ENCODE measurements around the gene TES.

The TES gene

DNA sequence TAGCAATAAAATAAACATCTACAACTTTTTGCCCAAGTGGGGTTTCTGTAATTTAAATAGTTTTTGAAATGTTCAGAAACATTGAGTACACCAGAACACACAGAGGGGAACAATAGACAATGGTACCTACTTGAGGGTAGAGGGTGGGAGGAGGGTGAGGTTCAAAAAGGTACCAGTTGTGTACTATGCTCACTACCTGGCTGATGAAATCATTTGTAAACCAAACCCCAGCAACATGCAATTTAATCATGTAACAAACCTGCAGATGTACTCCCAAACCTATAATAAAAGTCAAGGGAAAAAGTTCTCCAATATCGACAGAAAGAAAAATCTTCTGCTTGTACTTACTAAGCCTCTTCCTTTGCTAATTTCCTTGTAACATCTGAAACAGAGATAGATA, 4.2 kb upstream of the TES start:
- no peak overlapping the region for H3K9ac ChIP-seq (ENCODE audit: low read depth, low read length)
- no peaks in the 10 kb centered on the region for H3K4me1 ChIP-seq (ENCODE audit: insufficient read depth, low read length)
- no peaks in the 10 kb centered on the region for H3K9me3 ChIP-seq (ENCODE audit: control insufficient read depth, insufficient read depth, low read length)
- no peaks in the 10 kb centered on the region for H3K36me3 ChIP-seq (ENCODE audit: insufficient read depth, low read length)

DNA sequence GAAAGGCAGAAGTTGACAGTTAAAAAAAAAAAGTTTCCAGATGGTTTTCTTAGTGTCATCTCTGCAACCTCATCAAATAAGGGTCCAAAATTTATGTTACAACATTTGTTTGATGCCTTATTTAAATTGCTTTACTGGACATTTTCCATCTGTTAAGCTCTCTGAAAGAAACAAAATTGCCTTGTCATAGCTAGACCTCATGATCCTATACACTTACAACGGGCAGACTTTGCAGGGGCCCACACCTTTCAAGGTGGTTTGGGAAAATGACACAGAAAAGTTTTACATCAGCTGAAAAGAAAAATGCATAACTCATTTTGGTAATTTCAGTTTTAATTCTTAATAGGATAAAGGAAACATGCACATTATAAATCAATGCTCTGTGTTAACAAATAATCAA, 1.4 kb upstream of the TES start:
- Histone ChIP-seq H3K9me3 (ENCODE audit: control insufficient read depth, insufficient read depth, low read length) (no peaks in the 10 kb centered on the region), H3K9ac (ENCODE audit: low read depth, low read length) (no peak overlapping the region), H3K36me3 (ENCODE audit: insufficient read depth, low read length) (no peaks in the 10 kb centered on the region), H3K4me1 (ENCODE audit: insufficient read depth, low read length) (no peaks in the 10 kb centered on the region; the same call in 1 of the 2 replicates)

DNA sequence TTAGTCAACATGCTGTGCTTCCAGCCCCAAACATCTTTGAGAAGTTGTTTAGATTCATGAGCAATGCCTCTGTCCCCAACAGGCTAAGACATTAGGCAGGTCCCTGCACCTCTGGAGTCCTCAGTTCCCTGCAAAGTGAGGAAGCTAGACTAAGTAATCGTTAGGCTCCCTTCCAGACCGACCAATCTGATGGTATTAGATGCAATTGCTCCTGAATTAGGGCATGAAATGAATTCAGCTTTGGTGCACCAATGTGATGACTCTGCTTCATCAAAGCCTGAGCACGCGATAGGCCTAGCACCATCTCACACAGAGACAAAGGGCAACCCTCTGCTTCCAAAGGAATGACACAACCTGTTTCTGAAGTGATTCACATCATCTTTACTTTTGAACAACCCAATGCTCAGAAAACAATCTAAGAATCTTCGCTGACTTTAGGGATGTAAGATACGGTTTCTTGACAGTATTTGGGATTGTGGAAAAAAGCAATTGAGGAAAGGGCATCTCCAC, 723 bp upstream of the TES start:
- Histone ChIP-seq H3K9ac (ENCODE audit: low read depth, low read length) (peak overlapping the region; percentile 98; the same call in 1 of the 2 replicates), H3K4me1 (ENCODE audit: insufficient read depth, low read length) (peaks cover under 1% of the 10 kb centered on the region; the same call in 1 of the 2 replicates)

DNA sequence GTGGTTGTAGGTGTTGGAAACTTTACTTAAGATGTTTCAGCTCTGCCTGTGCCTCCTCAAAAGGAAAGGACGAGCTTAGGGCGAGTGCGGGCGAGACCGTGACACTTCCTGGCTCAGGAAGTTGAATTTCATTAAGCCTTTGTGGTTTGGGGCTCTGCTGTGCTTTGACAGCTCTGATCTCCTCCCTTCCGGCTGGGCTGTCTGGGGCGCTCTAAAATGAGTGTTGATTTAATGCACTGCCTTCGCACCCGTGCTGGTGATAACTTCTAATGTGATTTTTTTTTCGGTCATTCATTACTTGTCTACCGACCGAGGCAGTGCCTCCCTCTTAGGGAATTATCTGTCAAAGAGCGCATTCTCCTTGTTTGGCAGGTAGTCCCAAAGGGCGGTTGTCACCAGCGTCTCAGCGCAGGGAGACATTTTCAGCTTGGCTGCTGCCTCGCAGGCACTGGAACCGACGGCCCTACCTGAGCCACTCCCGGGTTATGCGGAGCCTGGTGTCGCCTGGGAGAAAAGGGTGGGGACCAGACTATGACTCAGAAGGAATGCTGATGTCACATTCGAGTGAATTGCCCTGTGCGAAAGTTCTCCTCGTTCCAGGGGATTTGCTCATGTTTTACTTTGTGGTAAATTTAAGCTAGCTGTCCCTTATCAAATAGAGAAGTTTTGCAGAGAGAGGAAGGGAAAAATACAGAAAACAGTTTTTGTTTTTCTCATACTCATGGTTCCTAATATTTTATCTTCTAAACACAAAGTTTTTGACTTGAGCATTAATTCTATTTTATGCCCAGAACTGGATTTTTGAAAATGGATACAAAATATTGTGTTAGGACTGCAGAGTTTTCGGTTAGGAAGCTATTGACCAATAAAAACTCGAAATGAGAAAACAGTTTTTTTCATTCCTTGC, 920 bp downstream of the TES start:
- H3K9ac ChIP-seq (ENCODE audit: low read depth, low read length), result peak overlapping the region; percentile 98
- peaks cover 8% of the 10 kb centered on the region; the same call in 1 of the 2 replicates for H3K4me1 ChIP-seq (ENCODE audit: insufficient read depth, low read length)
- no peaks in the 10 kb centered on the region for H3K36me3 ChIP-seq (ENCODE audit: insufficient read depth, low read length)
- H3K9me3 ChIP-seq (ENCODE audit: control insufficient read depth, insufficient read depth, low read length), result no peaks in the 10 kb centered on the region

More for the DNA sequence above, 723 bp upstream of the TES start:
- no peaks in the 10 kb centered on the region for H3K9me3 ChIP-seq (ENCODE audit: control insufficient read depth, insufficient read depth, low read length)
- H3K36me3 ChIP-seq (ENCODE audit: insufficient read depth, low read length), result no peaks in the 10 kb centered on the region

DNA sequence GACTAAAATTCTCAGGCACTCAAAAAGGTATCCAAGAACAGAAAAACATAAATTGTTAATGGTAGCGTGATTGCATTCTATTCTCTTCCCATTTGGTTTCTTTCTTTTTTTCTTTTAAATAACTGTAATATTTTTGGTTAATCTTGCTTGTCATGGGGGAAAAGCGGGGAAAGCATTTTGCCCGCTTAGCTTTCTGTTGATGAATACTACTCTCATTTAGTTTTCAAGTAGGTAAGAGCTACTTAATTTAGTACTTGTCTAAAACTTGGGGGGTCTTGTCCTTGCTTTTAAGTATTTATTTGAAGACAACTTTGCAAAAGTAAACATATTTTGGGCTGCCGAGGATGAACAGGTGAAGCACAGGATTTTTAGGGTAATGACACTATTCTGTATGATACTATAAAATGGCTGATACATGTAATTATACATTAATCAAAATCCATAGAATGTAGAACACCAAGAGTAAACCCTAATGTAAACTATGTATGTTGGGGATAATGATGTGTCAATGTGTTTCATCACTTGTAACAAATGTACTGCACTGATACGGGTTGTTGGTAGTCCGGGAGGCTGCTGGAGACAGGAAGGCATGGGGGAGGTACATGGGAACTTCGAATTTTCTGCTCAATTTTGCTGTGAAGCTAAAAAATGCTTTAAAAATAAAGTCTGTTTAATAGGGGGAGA, 1.7 kb downstream of the TES start:
- peak overlapping the region; percentile 98 for H3K9ac ChIP-seq (ENCODE audit: low read depth, low read length)
- no peaks in the 10 kb centered on the region for H3K36me3 ChIP-seq (ENCODE audit: insufficient read depth, low read length)
- H3K4me1 ChIP-seq (ENCODE audit: insufficient read depth, low read length), result peaks cover 8% of the 10 kb centered on the region; the same call in 1 of the 2 replicates
- no peaks in the 10 kb centered on the region for H3K9me3 ChIP-seq (ENCODE audit: control insufficient read depth, insufficient read depth, low read length)

DNA sequence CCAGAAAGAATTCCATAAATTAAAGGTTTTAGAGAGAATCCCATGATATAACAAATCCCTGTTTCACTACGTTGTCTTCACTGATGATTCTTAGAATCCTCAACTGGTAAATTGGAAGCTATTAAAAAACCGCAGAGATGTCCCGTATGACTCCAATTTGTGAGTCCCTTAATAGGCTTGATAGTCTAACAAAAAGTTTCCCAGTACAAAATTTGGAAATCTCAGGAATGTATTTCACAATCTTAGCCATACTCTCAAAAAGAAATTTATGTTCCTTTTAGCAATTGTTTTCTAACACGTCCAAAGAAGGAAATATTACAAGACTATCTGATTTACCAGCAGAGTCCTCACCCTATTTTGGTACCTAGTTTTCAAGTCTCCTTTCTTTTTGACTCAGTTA, 2.5 kb downstream of the TES start:
- no peaks in the 10 kb centered on the region for H3K36me3 ChIP-seq (ENCODE audit: insufficient read depth, low read length)
- H3K9me3 ChIP-seq (ENCODE audit: control insufficient read depth, insufficient read depth, low read length), result no peaks in the 10 kb centered on the region
- 0 out of 2 replicates have a peak overlapping the region, but pooled peaks have one; percentile 8 for H3K9ac ChIP-seq (ENCODE audit: low read depth, low read length)
- H3K4me1 ChIP-seq (ENCODE audit: insufficient read depth, low read length), result peaks cover 8% of the 10 kb centered on the region; the same call in 1 of the 2 replicates

DNA sequence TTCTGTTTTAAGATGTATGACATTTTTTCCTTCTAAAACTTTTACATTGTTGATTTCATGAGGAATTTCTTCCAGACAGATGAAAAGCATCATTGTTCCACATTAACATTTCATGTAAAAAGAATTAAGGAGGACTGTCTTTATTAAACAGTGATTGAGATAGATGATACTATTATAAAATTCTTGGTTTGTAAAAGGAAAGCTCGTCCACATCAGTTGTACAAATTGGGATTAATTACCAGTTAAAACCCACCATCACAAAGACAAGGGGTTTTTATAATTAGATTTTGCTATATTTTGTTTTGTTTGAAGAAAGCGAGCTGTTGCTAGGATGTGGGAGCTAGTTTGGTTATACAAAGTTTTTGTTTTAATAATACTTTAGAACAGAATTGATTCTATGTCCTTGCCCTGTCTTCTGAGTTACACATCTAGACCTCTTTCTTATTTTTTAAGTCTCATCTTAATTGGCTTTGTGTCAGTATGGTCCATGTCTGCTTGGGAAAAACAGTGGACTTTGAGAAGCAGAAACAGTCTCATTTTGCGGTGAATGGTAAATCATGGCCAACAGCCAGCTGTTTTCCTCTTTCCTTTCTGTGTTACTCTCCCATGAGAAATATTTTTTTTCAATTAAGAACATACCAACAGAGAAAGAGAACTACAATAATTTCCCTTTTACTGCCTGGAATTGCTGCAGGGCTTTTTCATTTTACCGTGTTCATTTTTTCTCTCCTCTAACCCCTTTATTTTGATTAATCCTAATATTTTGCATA, 3.2 kb downstream of the TES start:
- H3K9ac ChIP-seq (ENCODE audit: low read depth, low read length), result no peak overlapping the region
- no peaks in the 10 kb centered on the region for H3K9me3 ChIP-seq (ENCODE audit: control insufficient read depth, insufficient read depth, low read length)
- no peaks in the 10 kb centered on the region for H3K36me3 ChIP-seq (ENCODE audit: insufficient read depth, low read length)
- peaks cover 8% of the 10 kb centered on the region; the same call in 1 of the 2 replicates for H3K4me1 ChIP-seq (ENCODE audit: insufficient read depth, low read length)

DNA sequence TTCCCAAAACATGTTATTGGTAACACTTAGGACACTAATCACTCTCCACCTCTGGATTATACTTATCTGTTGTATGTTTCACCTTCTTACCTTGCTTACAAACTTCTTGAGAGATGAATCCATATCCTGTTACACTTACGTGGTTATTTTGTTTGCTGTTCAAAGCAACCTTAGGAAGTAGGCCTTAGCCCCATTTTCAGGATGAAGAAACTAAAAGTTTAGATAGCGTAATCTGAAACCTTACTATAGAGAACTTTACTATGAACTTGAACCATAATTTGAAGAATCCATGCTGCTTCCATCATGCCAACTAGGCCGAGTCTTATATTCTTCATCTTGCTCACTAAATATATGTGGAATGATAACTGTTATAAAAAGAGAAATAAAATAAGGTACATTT, 4.6 kb downstream of the TES start:
- no peaks in the 10 kb centered on the region for H3K36me3 ChIP-seq (ENCODE audit: insufficient read depth, low read length)
- H3K4me1 ChIP-seq (ENCODE audit: insufficient read depth, low read length), result peaks cover 8% of the 10 kb centered on the region; the same call in 1 of the 2 replicates
- no peak overlapping the region for H3K9ac ChIP-seq (ENCODE audit: low read depth, low read length)
- no peaks in the 10 kb centered on the region for H3K9me3 ChIP-seq (ENCODE audit: control insufficient read depth, insufficient read depth, low read length)

DNA sequence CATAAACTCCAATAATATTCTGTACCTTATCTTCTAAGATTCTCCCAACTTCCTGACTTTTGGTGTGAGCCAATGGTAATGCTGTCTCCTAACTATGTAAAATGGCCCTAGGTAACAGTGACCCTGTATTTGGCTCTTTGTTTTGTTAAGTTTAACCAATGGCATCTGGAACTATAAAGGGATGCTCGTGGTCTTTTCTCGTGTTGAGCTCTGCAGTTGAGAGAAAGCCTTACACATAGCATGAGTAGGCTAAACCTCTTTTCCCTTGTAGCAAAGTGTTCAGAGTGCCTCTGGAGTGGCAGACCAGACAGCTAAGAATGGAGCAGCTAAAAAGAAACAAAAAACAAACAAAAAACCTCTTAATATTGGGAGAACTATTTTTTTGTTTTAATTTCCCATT, 5.2 kb downstream of the TES start:
- peaks cover 8% of the 10 kb centered on the region; the same call in 1 of the 2 replicates for H3K4me1 ChIP-seq (ENCODE audit: insufficient read depth, low read length)
- H3K36me3 ChIP-seq (ENCODE audit: insufficient read depth, low read length), result no peaks in the 10 kb centered on the region
- H3K9me3 ChIP-seq (ENCODE audit: control insufficient read depth, insufficient read depth, low read length), result no peaks in the 10 kb centered on the region
- H3K9ac ChIP-seq (ENCODE audit: low read depth, low read length), result no peak overlapping the region

DNA sequence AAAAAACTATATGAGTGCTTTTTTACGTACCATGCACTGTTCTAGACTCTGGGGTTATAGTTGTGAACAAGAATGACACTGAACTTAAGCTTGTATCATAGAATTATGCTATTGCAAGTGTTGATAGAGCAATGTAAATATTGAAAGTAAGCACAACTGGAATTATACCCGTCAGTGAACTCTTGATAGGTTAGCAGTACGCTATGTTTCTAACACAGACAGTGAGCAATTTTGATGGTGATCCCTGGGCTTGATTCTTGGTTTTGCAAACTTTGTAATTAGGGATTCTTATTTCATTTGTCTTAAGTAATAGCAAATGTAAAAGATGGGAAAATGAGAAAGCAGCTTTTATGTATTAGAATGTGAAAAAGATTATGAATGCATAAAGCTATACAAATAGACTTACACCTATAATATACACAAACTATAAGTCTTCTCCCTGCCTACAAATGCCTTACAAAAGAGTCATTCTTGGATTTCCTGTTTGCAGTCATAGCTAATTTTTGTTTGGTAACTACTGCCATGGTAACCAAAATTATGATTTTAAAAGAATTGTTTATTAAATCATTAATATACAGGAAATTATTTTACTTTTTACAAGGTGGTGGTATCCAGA, 6.7 kb downstream of the TES start:
- Histone ChIP-seq H3K4me1 (ENCODE audit: insufficient read depth, low read length) (peaks cover 8% of the 10 kb centered on the region; the same call in 1 of the 2 replicates), H3K9ac (ENCODE audit: low read depth, low read length) (no peak overlapping the region), H3K9me3 (ENCODE audit: control insufficient read depth, insufficient read depth, low read length) (no peaks in the 10 kb centered on the region), H3K36me3 (ENCODE audit: insufficient read depth, low read length) (no peaks in the 10 kb centered on the region)

DNA sequence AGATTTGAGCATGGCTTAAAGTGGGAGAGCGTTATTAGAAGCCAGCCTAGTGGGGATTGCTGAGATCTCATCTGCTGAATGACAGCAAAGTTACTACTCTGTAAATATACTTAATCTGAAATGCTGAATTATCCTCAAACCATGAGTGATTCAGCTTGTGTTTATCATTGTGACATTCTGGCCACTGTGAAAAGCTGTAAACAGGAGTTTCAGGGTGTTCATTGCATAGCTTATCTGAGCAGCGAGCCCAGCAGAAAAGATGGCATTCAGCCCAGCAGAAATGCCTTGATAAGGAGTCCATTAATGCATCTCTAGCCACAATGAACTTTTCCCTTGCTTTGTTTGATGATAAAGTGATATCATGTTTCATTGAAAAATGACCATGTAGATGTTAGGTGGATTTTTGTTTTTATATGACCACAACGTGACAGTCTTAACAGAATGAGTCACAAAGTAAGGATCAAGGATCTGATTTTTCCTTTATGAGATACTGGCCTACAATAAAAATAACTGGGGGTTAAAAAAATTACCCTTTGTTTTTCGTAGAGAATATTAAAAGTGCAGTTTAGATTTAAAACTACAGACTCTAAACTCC, 7.8 kb downstream of the TES start:
- Histone ChIP-seq H3K4me1 (ENCODE audit: insufficient read depth, low read length) (0 out of 2 replicates have a peak, but pooled peaks cover 8% of the 10 kb centered on the region), H3K36me3 (ENCODE audit: insufficient read depth, low read length) (no peaks in the 10 kb centered on the region), H3K9ac (ENCODE audit: low read depth, low read length) (no peak overlapping the region), H3K9me3 (ENCODE audit: control insufficient read depth, insufficient read depth, low read length) (no peaks in the 10 kb centered on the region)

DNA sequence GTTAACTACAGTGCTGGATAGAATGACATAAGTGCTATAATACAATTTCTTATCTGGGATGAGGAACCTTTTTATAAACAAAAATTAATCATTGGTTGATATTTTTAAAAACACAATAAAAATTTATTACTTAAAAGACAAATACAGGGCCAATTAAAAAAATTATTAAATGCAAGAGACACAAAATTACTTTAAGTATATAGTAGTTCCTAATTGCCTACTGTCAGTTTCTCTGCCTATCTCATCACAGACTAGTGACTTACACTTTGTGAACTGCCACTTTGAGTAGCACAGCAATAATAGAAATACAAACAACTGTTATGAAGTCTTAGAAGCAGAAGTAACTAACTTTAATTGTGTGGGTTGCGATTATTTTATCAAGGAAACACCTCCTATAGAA, 8.4 kb downstream of the TES start:
- Histone ChIP-seq H3K4me1 (ENCODE audit: insufficient read depth, low read length) (0 out of 2 replicates have a peak, but pooled peaks cover 8% of the 10 kb centered on the region), H3K9ac (ENCODE audit: low read depth, low read length) (no peak overlapping the region), H3K36me3 (ENCODE audit: insufficient read depth, low read length) (no peaks in the 10 kb centered on the region), H3K9me3 (ENCODE audit: control insufficient read depth, insufficient read depth, low read length) (no peaks in the 10 kb centered on the region)

DNA sequence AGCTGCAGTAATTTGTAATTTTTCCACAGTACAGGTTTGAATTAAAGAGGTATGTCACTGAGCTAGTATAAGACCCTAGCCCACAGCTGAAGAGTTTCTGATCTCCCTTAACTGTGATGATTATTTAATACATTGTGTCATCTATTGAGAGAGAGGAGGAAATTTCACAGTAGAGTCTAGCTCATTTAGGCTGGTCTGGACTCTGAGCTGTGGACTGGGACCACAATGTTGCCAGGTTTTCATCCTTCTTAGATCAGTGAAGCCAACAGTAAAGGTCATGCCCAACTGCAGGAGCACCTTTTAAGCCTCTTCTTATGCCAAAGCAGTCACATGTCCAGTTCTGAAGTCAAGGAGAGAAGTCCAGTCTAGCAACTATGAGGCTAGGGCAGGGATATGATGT, 8.9 kb downstream of the TES start:
- Histone ChIP-seq H3K9ac (ENCODE audit: low read depth, low read length) (no peak overlapping the region), H3K9me3 (ENCODE audit: control insufficient read depth, insufficient read depth, low read length) (no peaks in the 10 kb centered on the region), H3K4me1 (ENCODE audit: insufficient read depth, low read length) (0 out of 2 replicates have a peak, but pooled peaks cover 11% of the 10 kb centered on the region), H3K36me3 (ENCODE audit: insufficient read depth, low read length) (no peaks in the 10 kb centered on the region)

All from ES-I3 (cell line).